K562 (cell line): ENCODE results near the gene CASP2. TPM values are rescaled to one million over a fixed set of nuclear protein-coding genes. Genes with fewer than 3 reads are reported as not detected.

Experiments
- CHAMP1 ChIP-seq: fragments of 450-650 bp; IDR thresholded peaks from 2 replicates; pipeline ENCODE4 v1.6.1; 2016; ENCODE audit warnings: mild to moderate bottlenecking
- CTCF ChIP-seq, 3 experiments: IDR thresholded peaks in 2 of 3; conservative IDR thresholded peaks in 1 of 3; 2 replicates each; pipeline ENCODE4 v1.5.1; 2011 to 2012; ENCODE audit warnings: low read length in 3 of 3, mild to moderate bottlenecking in 3 of 3, control low read depth in 2 of 3, improper control_type of control experiment in 1 of 3, inconsistent platforms in 1 of 3, low read depth in 1 of 3, mixed read lengths in 1 of 3, moderate library complexity in 1 of 3; ENCODE audit not compliant: insufficient read depth in 2 of 3
- E2F6 ChIP-seq, 2 experiments: IDR thresholded peaks; 2 replicates each; pipeline ENCODE4 v1.6.1; 2011; ENCODE audit warnings: borderline replicate concordance in 1 of 2, control low read depth in 1 of 2, low read depth in 1 of 2, low read length in 1 of 2, mild to moderate bottlenecking in 1 of 2, mixed read lengths in 1 of 2, moderate library complexity in 1 of 2; ENCODE audit not compliant: insufficient read depth in 1 of 2, insufficient read length in 1 of 2, poor library complexity in 1 of 2, severe bottlenecking in 1 of 2; ENCODE audit errors: extremely low read depth in 1 of 2
- GABPA ChIP-seq: fragments of 200-800 bp; sonication (Bioruptor generic); conservative IDR thresholded peaks from 2 replicates; pipeline ENCODE4 v1.6.1; 2016; ENCODE audit warnings: low read depth, missing genetic modification characterization, missing compliant biosample characterization
- GTF2F1 ChIP-seq: IDR thresholded peaks from 2 replicates; pipeline ENCODE4 v1.6.1; 2011; ENCODE audit warnings: low read depth, low read length, improper control_type of control experiment
- JUNB ChIP-seq: fragments of 450-650 bp; formaldehyde crosslinking; conservative IDR thresholded peaks from 2 replicates; pipeline ENCODE4 v1.4.0; 2020; ENCODE audit warnings: mild to moderate bottlenecking
- MCM2 ChIP-seq: fragments of 450-650 bp; IDR thresholded peaks from 2 replicates; pipeline ENCODE4 v1.6.1; 2017; ENCODE audit warnings: low read depth, mild to moderate bottlenecking
- PML ChIP-seq: IDR thresholded peaks from 2 replicates; pipeline ENCODE4 v1.6.1; 2012; ENCODE audit warnings: low read length, inconsistent platforms
- POLR2G ChIP-seq: fragments of 200-400 bp; formaldehyde crosslinking; IDR thresholded peaks from 2 replicates; pipeline ENCODE4 v1.6.1; 2017; ENCODE audit warnings: low read depth, mild to moderate bottlenecking, antibody characterized with exemption, low read length, moderate library complexity
- SMAD4 ChIP-seq: fragments of 250-450 bp; sonication (Bioruptor Pico); conservative IDR thresholded peaks from 2 replicates; pipeline ENCODE4 v1.8.0; 2021; ENCODE audit warnings: inconsistent platforms, mild to moderate bottlenecking, moderate library complexity
- SOX6 ChIP-seq: fragments of 450-650 bp; IDR thresholded peaks from 2 replicates; pipeline ENCODE4 v1.6.1; 2014; ENCODE audit warnings: mild to moderate bottlenecking
- ZBTB17 ChIP-seq: fragments of 450-650 bp; formaldehyde crosslinking; IDR thresholded peaks from 2 replicates; pipeline ENCODE4 v1.4.0; 2020; ENCODE audit warnings: mild to moderate bottlenecking
- ZNF395 ChIP-seq: fragments of 200-800 bp; sonication (Bioruptor generic); IDR thresholded peaks from 2 replicates; pipeline ENCODE4 v1.6.1; 2017; ENCODE audit warnings: missing genetic modification characterization, missing compliant biosample characterization
- ZNF431 ChIP-seq: sonication (generic); formaldehyde crosslinking; IDR thresholded peaks from 2 replicates; pipeline ENCODE4 v1.8.0; 2022; ENCODE audit warnings: mild to moderate bottlenecking, missing genetic modification reagents
- ZNF699 ChIP-seq: fragments of 250-450 bp; sonication (Bioruptor Pico); IDR thresholded peaks from 2 replicates; pipeline ENCODE4 v1.8.0; 2021; ENCODE audit warnings: mild to moderate bottlenecking, moderate library complexity; ENCODE audit not compliant: insufficient replicate concordance
- ZNF79 ChIP-seq: fragments of 250-450 bp; sonication (Bioruptor Pico); IDR thresholded peaks from 2 replicates; pipeline ENCODE4 v1.4.0; 2020; ENCODE audit warnings: low read depth, mild to moderate bottlenecking, moderate library complexity
- polyA plus RNA-seq, 8 experiments: library from polyadenylated mRNA; depleted of rRNA in 4 of 8; stranded (reverse) in 5 of 8; unstranded in 3 of 8; fragments of >200 nt; fragmentation: Nextera tagmentation in 2 of 8; fragmentation: Illumina TruSeq in 1 of 8; extraction: Ambion mirVana in 2 of 8; extraction: Trizol in 1 of 8; gene quantifications; 2 replicates each; pipeline versions ENCODE4 v1.2.1 to v1.2.3, GENCODE V29; 2011 to 2014; ENCODE audit warnings: inconsistent platforms in 1 of 8, missing spikeins in 1 of 8
- total RNA-seq, 7 experiments: library from RNA; depleted of rRNA in 6 of 7; stranded (reverse); fragments of >200 nt in 6 of 7; fragmentation: Illumina TruSeq in 2 of 7; extraction: Trizol in 2 of 7; gene quantifications; 2 replicates each; pipeline versions ENCODE4 v1.2.1 to v1.2.3, GENCODE V29; 2011 to 2021; ENCODE audit warnings: low replicate concordance in 1 of 7

The CASP2 gene
- total and polyA plus RNA-seq, 9 of the 15 experiments (the other 6 are each of a cell fraction or from before 2014, with no cell fraction given): 18.8 to 64.9 (median 24.1) TPM

- TF ChIP-seq POLR2G (peak; percentile 99), PML (peak; percentile 78), JUNB (CRISPR knock-in tag) (0 out of 2 replicates have a peak, but pooled peaks have one; percentile 46), GTF2F1 (0 out of 2 replicates have a peak, but pooled peaks have one; percentile 21), ZNF79 (no peak), MCM2 (no peak), CHAMP1 (peak; percentile 79), E2F6 (IDR thresholded peaks at IDR 0.05; ENCODE audit: borderline replicate concordance in 1 of 2, extremely low read depth in 1 of 2, insufficient read depth in 1 of 2, insufficient read length in 1 of 2, low read depth in 1 of 2, low read length in 1 of 2, poor library complexity in 1 of 2, severe bottlenecking in 1 of 2) (peak in 1 of 2 experiments; percentile 62), SMAD4 (peak; percentile 73), ZBTB17 (CRISPR knock-in tag) (0 out of 2 replicates have a peak, but pooled peaks have one; percentile 34), GABPA (tag) (peak; percentile 80), ZNF699 (no peak), CTCF (IDR thresholded peaks at IDR 0.05 in 2 of 3, conservative IDR thresholded peaks at IDR 0.05 in 1 of 3; ENCODE audit: insufficient read depth in 2 of 3, low read depth in 1 of 3, low read length in 3 of 3) (0 out of 6 replicates have a peak, but pooled peaks of 1 of the 3 experiments have one; percentile 0), SOX6 (peak; percentile 44; the same call in 1 of the 2 replicates), ZNF395 (CRISPR knock-in tag) (peak; percentile 27; the same call in 1 of the 2 replicates), ZNF431 (CRISPR knock-in tag) (peak; percentile 72)
Measured at GRCh38 chr7:143263266-143264195, 24.6 kb upstream of the CASP2 start, which contains the start of gene GSTK1 (continued).
